GM23338 (cell line): ENCODE data around the gene CNPY4. TPM values are rescaled to one million over a fixed set of nuclear protein-coding genes. Genes with fewer than 3 reads are reported as not detected.
A peak's percentile ranks its signal among the peaks of the same experiment; 100 is the strongest.

ENCODE experiments used
- ATAC-seq: fragments of 200-7000 bp; cut with Tn5 transposase; 3 replicates; pipeline ENCODE4 v1.9.1; 2020
- DNase-seq: peaks from one replicate; pipeline ENCODE4 v3.0.0-alpha.2; 2015; ENCODE audit warnings: low spot score
- H2AFZ ChIP-seq: fragments of 200-600 bp; sonication (generic); 2 replicates; pipeline ENCODE4 v1.8.0; 2016; ENCODE audit warnings: antibody characterized with exemption, mild to moderate bottlenecking, moderate library complexity
- H3F3A ChIP-seq: fragments of 200-600 bp; sonication (generic); replicated peaks from 2 replicates; pipeline ENCODE4 v1.8.0; 2017; ENCODE audit warnings: antibody characterized with exemption, mixed run types, low read depth
- H3K27ac ChIP-seq: fragments of 200-600 bp; sonication (generic); 2 replicates; pipeline ENCODE4 v1.6.1; 2016; ENCODE audit warnings: low read depth
- H3K27me3 ChIP-seq: fragments of 200-600 bp; sonication (generic); 2 replicates; pipeline ENCODE4 v1.8.0; 2016; ENCODE audit warnings: mild to moderate bottlenecking, mixed run types, moderate library complexity; ENCODE audit not compliant: insufficient read depth
- H3K36me3 ChIP-seq: fragments of 200-600 bp; sonication (generic); 2 replicates; pipeline ENCODE4 v1.8.0; 2016; ENCODE audit warnings: mild to moderate bottlenecking; ENCODE audit not compliant: insufficient read depth
- H3K4me1 ChIP-seq: fragments of 200-600 bp; sonication (generic); 2 replicates; pipeline ENCODE4 v1.8.0; 2016; ENCODE audit warnings: mild to moderate bottlenecking, moderate library complexity; ENCODE audit not compliant: insufficient read depth
- H3K4me2 ChIP-seq: fragments of 200-600 bp; sonication (generic); 2 replicates; pipeline ENCODE4 v1.7.1; 2017; ENCODE audit warnings: mixed run types
- H3K4me3 ChIP-seq: fragments of 200-600 bp; sonication (generic); 2 replicates; pipeline ENCODE4 v1.6.1; 2016; ENCODE audit warnings: mixed run types
- H3K79me2 ChIP-seq: fragments of 200-600 bp; sonication (generic); replicated peaks from 2 replicates; pipeline ENCODE4 v1.8.0; 2017; ENCODE audit warnings: mild to moderate bottlenecking; ENCODE audit not compliant: insufficient read depth
- H3K9me2 ChIP-seq: fragments of 200-600 bp; sonication (generic); 2 replicates; pipeline ENCODE4 v1.8.0; 2017; ENCODE audit not compliant: insufficient read depth
- H4K20me1 ChIP-seq: fragments of 200-600 bp; sonication (generic); replicated peaks from 2 replicates; pipeline ENCODE4 v1.8.0; 2017; ENCODE audit warnings: mild to moderate bottlenecking; ENCODE audit not compliant: insufficient read depth
- H3K27ac Mint-ChIP-seq: 2 replicates; pipeline ENCODE4 v1.8.0; 2020; ENCODE audit warnings: inconsistent platforms, mild to moderate bottlenecking, moderate library complexity, mixed read lengths
- H3K27me3 Mint-ChIP-seq: 3 replicates; pipeline ENCODE4 v1.8.0; 2022; ENCODE audit warnings: low read depth, mild to moderate bottlenecking, moderate library complexity, mixed read lengths, inconsistent platforms; ENCODE audit not compliant: insufficient read depth, poor library complexity
- H3K36me3 Mint-ChIP-seq: 3 replicates; pipeline ENCODE4 v1.8.0; 2021; ENCODE audit warnings: low read depth, mild to moderate bottlenecking, inconsistent platforms, moderate library complexity, mixed read lengths
- H3K4me1 Mint-ChIP-seq: 3 replicates; pipeline ENCODE4 v1.8.0; 2020; ENCODE audit warnings: mild to moderate bottlenecking, inconsistent platforms, mixed read lengths
- H3K4me3 Mint-ChIP-seq: 3 replicates; pipeline ENCODE4 v1.8.0; 2021; ENCODE audit warnings: moderate library complexity, mild to moderate bottlenecking, inconsistent platforms, mixed read lengths
- H3K9me3 Mint-ChIP-seq: 3 replicates; pipeline ENCODE4 v1.8.0; 2020; ENCODE audit warnings: moderate library complexity, mild to moderate bottlenecking, inconsistent platforms, mixed read lengths
- CREB1 ChIP-seq: fragments of 250-450 bp; sonication (Bioruptor Pico); IDR thresholded peaks from 2 replicates; pipeline ENCODE4 v1.5.0; 2020; ENCODE audit warnings: low read depth, mild to moderate bottlenecking, moderate library complexity
- CTCF ChIP-seq, 2 experiments: fragments of 200-600 bp in 1 of 2; sonication (generic) in 1 of 2; conservative IDR thresholded peaks; 2 replicates each; pipeline versions ENCODE4 v1.5.1 to v1.6.1; 2016 to 2017; ENCODE audit warnings: antibody characterized with exemption in 2 of 2, low read depth in 2 of 2, mild to moderate bottlenecking in 2 of 2, moderate library complexity in 1 of 2
- ETS1 ChIP-seq: IDR thresholded peaks from 2 replicates; pipeline ENCODE4 v1.6.1; 2016; ENCODE audit warnings: antibody characterized with exemption
- EZH2 ChIP-seq: fragments of 200-600 bp; sonication (generic); IDR thresholded peaks from one replicate; pipeline ENCODE4 v1.8.0; 2017; ENCODE audit warnings: antibody characterized with exemption, mild to moderate bottlenecking, low read depth; ENCODE audit not compliant: unreplicated experiment
- EZH2phosphoT487 ChIP-seq: fragments of 200-600 bp; sonication (generic); IDR thresholded peaks from one replicate; pipeline ENCODE4 v1.8.1; 2018; ENCODE audit warnings: antibody characterized with exemption; ENCODE audit not compliant: unreplicated experiment
- JUNB ChIP-seq: IDR thresholded peaks from one replicate; pipeline ENCODE4 v1.6.1; 2016; ENCODE audit warnings: antibody characterized with exemption; ENCODE audit not compliant: unreplicated experiment
- NANOG ChIP-seq: IDR thresholded peaks from 2 replicates; pipeline ENCODE4 v1.6.1; 2016; ENCODE audit warnings: antibody characterized with exemption, borderline replicate concordance
- POLR2AphosphoS5 ChIP-seq: IDR thresholded peaks from 2 replicates; pipeline ENCODE4 v1.6.1; 2016; ENCODE audit warnings: antibody characterized with exemption, low read depth
- polyA plus RNA-seq: library from polyadenylated mRNA; unstranded; fragments of >200 nt; fragmentation: Nextera tagmentation; extraction: Ambion mirVana; gene quantifications from 2 replicates; pipeline ENCODE4 v1.2.1, GENCODE V29; 2016
- total RNA-seq: library from RNA; depleted of rRNA; stranded (reverse); fragments of >200 nt; shearing (Covaris generic); gene quantifications from 2 replicates; pipeline ENCODE4 v1.2.3, GENCODE V29; 2014
- TF ChIP-seq, protein P1 (sequence below): fragments of 250-450 bp; sonication (Bioruptor Pico); IDR thresholded peaks from 2 replicates; pipeline ENCODE4 v1.5.0; 2020; ENCODE audit warnings: mild to moderate bottlenecking, moderate library complexity
- TF ChIP-seq, protein P2 (sequence below): IDR thresholded peaks from one replicate; pipeline ENCODE4 v1.6.1; 2018; ENCODE audit warnings: antibody characterized with exemption; ENCODE audit not compliant: unreplicated experiment

CNPY4 gene
- total and polyA plus RNA-seq, 2 experiments from 2014 or later, result 10.7 to 12.0 TPM

DNA sequence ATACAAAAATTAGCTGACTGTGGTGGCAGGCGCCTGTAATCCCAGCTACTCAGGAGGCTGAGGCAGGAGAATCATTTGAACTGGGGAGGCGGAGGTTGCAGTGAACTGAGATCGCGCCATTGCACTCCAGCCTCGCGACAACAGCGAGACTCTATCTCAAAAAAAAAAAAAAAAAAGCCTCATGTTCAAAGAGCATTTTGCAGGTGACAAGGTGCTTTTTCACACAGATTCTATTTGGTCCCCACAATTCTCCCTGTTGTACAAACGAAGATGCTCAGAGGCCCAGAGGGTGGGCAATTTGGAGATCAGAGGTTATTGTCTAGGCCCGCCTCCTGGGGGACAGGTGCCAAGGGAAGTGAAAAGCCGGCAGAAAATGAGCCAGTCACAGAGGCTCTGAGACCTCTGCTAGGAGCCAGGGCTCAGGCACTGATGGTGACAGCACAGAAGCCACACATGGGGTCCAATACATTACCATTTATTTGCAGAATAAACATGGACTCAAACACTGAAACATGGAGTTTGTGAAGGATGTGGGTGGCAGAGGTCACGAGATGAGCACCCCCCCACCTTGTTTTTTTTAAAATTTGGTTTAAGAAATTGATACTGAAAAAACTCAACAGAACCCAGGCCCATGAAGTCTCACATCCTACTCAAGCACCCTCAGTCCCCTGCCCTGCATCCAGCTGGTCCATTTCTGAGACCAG is 49.9 kb downstream of the CNPY4 start:
- H3K36me3 Mint-ChIP-seq, result peaks cover 10% of the 10 kb centered on the region
- peak overlapping the region; percentile 90 for H3K4me2 ChIP-seq
- DNase-seq (no peak), ATAC-seq (no peak)
- peak overlapping the region; percentile 73 for H3K4me3 ChIP-seq
- no peaks in the 10 kb centered on the region for H3K9me2 ChIP-seq
- H3K36me3 ChIP-seq, result no peaks in the 10 kb centered on the region
- H3K27me3 Mint-ChIP-seq, result peaks cover 41% of the 10 kb centered on the region
- no peak overlapping the region for H2AFZ ChIP-seq
- H3K4me3 Mint-ChIP-seq, result peak overlapping the region; percentile 83
- peaks cover 16% of the 10 kb centered on the region for H3K27me3 ChIP-seq
- H3K27ac ChIP-seq, result peak overlapping the region; percentile 47
- H3K4me1 ChIP-seq, result peaks cover 35% of the 10 kb centered on the region
- H4K20me1 ChIP-seq, result peaks cover 7% of the 10 kb centered on the region; the same call in 1 of the 2 replicates
- H3K79me2 ChIP-seq, result no peaks in the 10 kb centered on the region
- H3K4me1 Mint-ChIP-seq, result peaks cover 48% of the 10 kb centered on the region
- H3K27ac Mint-ChIP-seq, result no peak overlapping the region
- TF ChIP-seq EZH2 (no peak), JUNB (no peak), POLR2AphosphoS5 (no peak), NANOG (no peak), CREB1 (CRISPR knock-in tag) (no peak), EZH2phosphoT487 (no peak), ETS1 (no peak), CTCF (conservative IDR thresholded peaks at IDR 0.05; ENCODE audit: low read depth in 2 of 2) (no peak)
- TF ChIP-seq, protein P1, sequence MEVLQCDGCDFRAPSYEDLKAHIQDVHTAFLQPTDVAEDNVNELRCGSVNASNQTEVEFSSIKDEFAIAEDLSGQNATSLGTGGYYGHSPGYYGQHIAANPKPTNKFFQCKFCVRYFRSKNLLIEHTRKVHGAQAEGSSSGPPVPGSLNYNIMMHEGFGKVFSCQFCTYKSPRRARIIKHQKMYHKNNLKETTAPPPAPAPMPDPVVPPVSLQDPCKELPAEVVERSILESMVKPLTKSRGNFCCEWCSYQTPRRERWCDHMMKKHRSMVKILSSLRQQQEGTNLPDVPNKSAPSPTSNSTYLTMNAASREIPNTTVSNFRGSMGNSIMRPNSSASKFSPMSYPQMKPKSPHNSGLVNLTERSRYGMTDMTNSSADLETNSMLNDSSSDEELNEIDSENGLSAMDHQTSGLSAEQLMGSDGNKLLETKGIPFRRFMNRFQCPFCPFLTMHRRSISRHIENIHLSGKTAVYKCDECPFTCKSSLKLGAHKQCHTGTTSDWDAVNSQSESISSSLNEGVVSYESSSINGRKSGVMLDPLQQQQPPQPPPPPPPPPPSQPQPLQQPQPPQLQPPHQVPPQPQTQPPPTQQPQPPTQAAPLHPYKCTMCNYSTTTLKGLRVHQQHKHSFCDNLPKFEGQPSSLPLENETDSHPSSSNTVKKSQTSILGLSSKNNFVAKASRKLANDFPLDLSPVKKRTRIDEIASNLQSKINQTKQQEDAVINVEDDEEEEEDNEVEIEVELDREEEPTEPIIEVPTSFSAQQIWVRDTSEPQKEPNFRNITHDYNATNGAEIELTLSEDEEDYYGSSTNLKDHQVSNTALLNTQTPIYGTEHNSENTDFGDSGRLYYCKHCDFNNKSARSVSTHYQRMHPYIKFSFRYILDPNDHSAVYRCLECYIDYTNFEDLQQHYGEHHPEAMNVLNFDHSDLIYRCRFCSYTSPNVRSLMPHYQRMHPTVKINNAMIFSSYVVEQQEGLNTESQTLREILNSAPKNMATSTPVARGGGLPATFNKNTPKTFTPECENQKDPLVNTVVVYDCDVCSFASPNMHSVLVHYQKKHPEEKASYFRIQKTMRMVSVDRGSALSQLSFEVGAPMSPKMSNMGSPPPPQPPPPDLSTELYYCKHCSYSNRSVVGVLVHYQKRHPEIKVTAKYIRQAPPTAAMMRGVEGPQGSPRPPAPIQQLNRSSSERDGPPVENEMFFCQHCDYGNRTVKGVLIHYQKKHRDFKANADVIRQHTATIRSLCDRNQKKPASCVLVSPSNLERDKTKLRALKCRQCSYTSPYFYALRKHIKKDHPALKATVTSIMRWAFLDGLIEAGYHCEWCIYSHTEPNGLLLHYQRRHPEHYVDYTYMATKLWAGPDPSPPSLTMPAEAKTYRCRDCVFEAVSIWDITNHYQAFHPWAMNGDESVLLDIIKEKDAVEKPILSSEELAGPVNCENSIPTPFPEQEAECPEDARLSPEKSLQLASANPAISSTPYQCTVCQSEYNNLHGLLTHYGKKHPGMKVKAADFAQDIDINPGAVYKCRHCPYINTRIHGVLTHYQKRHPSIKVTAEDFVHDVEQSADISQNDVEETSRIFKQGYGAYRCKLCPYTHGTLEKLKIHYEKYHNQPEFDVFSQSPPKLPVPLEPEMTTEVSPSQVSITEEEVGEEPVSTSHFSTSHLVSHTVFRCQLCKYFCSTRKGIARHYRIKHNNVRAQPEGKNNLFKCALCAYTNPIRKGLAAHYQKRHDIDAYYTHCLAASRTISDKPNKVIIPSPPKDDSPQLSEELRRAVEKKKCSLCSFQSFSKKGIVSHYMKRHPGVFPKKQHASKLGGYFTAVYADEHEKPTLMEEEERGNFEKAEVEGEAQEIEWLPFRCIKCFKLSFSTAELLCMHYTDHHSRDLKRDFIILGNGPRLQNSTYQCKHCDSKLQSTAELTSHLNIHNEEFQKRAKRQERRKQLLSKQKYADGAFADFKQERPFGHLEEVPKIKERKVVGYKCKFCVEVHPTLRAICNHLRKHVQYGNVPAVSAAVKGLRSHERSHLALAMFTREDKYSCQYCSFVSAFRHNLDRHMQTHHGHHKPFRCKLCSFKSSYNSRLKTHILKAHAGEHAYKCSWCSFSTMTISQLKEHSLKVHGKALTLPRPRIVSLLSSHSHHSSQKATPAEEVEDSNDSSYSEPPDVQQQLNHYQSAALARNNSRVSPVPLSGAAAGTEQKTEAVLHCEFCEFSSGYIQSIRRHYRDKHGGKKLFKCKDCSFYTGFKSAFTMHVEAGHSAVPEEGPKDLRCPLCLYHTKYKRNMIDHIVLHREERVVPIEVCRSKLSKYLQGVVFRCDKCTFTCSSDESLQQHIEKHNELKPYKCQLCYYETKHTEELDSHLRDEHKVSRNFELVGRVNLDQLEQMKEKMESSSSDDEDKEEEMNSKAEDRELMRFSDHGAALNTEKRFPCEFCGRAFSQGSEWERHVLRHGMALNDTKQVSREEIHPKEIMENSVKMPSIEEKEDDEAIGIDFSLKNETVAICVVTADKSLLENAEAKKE, result no peak
- TF ChIP-seq, protein P2, sequence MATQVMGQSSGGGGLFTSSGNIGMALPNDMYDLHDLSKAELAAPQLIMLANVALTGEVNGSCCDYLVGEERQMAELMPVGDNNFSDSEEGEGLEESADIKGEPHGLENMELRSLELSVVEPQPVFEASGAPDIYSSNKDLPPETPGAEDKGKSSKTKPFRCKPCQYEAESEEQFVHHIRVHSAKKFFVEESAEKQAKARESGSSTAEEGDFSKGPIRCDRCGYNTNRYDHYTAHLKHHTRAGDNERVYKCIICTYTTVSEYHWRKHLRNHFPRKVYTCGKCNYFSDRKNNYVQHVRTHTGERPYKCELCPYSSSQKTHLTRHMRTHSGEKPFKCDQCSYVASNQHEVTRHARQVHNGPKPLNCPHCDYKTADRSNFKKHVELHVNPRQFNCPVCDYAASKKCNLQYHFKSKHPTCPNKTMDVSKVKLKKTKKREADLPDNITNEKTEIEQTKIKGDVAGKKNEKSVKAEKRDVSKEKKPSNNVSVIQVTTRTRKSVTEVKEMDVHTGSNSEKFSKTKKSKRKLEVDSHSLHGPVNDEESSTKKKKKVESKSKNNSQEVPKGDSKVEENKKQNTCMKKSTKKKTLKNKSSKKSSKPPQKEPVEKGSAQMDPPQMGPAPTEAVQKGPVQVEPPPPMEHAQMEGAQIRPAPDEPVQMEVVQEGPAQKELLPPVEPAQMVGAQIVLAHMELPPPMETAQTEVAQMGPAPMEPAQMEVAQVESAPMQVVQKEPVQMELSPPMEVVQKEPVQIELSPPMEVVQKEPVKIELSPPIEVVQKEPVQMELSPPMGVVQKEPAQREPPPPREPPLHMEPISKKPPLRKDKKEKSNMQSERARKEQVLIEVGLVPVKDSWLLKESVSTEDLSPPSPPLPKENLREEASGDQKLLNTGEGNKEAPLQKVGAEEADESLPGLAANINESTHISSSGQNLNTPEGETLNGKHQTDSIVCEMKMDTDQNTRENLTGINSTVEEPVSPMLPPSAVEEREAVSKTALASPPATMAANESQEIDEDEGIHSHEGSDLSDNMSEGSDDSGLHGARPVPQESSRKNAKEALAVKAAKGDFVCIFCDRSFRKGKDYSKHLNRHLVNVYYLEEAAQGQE, result no peak
- H3K9me3 Mint-ChIP-seq, result no peaks in the 10 kb centered on the region; the same call in 2 of the 3 replicates
- H3F3A ChIP-seq, result peaks cover 28% of the 10 kb centered on the region
